IPS-18c (cell line): ENCODE results near the gene ENAM.
"Not testable (repeated sequence)": the region's sequence is repeated elsewhere in the genome, so short reads cannot be mapped to it uniquely, and the experiment has no call there.

ENCODE experiments used
- H3K4me3 ChIP-seq: 2 replicates; pipeline ENCODE4 v1.7.0; 2013; ENCODE audit warnings: low read depth, mild to moderate bottlenecking, low read length, moderate library complexity; ENCODE audit not compliant: insufficient read depth
- H3K9me3 ChIP-seq: one replicate; pipeline ENCODE4 v1.6.1; 2013; ENCODE audit warnings: mild to moderate bottlenecking, low read length, moderate library complexity; ENCODE audit not compliant: control insufficient read depth, insufficient read depth

Gene ENAM

DNA sequence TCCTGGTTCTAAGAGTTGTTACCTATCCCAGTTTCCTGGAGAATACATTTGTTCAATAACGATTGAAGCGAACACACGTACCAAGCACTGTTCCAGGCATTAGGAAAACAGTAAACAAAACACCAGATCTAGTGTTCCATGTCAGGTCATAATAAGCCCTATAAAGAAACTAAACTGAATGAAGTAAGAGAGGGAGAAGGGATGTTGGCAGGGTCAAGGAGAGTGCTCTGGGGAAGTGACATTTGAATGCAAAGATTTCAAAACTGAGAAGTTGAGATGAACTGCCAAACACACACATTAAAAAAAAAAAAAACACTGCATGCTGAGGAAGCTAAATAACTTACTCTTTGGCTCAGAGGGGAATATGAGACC lies 14.4 kb upstream of the ENAM start:
- no peaks in the 10 kb centered on the region for H3K9me3 ChIP-seq
- no peak overlapping the region for H3K4me3 ChIP-seq

DNA sequence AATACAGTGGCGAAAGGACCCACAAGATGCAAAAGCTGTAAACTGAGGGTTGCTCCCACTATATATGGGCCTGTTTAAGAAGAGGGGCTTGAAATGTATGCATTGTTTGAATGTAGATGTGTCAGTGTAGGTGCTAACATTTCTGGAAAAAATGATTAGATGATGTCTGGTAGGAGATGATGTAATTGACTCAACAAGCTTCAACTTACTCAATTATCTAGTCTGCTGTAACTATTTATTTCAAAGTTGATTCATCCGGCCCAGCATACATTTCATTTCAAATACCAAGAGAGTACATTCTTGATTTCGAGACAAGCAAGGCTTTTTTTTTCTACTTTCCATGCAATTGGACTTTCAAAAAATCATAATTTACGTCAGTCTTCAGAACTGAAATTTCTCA lies 9.3 kb upstream of the ENAM start:
- Histone ChIP-seq H3K4me3 (no peak overlapping the region), H3K9me3 (no peaks in the 10 kb centered on the region)

- Histone ChIP-seq H3K9me3 (no peaks in the 10 kb centered on the region), H3K4me3 (no peak overlapping the region)
Observed at GRCh38 chr4:70619778-70620177, 8.8 kb upstream of the ENAM start.

DNA sequence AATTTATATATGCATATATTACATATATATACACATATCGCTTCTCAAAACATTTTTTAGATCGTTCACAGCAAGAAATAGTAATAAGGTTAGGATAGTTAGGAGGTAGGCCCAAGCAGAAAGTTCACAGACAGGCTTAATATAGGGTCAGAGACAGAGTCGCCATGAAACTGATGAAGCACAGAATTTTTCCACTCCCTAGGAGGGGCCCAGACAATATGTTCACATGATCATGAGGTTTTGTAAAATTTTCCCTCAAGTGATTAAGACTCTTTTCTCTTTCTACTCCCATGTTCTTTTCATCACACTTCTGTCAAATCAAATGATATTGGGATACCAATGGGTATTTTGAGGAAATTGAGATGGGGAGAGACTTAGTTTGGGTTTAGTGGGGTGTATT lies 5.2 kb upstream of the ENAM start:
- Histone ChIP-seq H3K4me3 (no peak overlapping the region), H3K9me3 (no peaks in the 10 kb centered on the region)

- H3K9me3 ChIP-seq: no peaks in the 10 kb centered on the region
- no peak overlapping the region for H3K4me3 ChIP-seq
Observed at GRCh38 chr4:70624226-70624793, 4.2 kb upstream of the ENAM start.

GRCh38 chr4:70627620-70628019 lies 924 bp upstream of the ENAM start:
- H3K4me3 ChIP-seq: no peak overlapping the region
- H3K9me3 ChIP-seq: no peaks in the 10 kb centered on the region

DNA sequence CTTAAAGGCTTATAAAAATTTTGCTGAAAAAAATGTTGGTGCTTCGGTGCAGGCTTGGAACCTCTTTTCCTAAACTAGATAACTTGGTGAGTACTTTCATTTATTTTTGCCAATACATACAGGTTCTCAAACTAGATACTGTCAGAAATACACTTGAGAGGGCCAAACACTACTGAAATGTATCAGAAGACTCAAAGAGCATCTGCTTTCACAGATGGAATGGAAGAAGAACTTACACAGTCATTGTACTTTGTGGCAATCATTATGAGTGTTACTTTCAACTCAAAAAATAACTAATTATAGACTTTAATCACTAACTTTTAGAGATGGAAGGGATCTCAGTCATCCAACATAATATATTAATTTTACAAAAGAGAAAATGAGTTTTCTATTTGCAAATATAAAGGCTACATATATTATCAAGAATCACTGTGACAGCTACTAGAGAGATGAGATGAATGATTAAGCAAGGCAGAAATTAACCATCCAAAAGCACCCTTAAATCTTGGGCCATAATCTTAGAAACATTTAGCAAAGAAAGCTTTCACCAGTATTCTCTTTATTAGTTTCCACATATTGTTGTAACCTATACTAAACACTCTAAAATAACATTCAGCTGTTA lies 1.0 kb downstream of the ENAM start:
- Histone ChIP-seq H3K4me3 (no peak overlapping the region), H3K9me3 (no peaks in the 10 kb centered on the region)

- no peaks in the 10 kb centered on the region for H3K9me3 ChIP-seq
- H3K4me3 ChIP-seq: no peak overlapping the region
Observed at GRCh38 chr4:70630162-70630561, 1.6 kb downstream of the ENAM start.

DNA sequence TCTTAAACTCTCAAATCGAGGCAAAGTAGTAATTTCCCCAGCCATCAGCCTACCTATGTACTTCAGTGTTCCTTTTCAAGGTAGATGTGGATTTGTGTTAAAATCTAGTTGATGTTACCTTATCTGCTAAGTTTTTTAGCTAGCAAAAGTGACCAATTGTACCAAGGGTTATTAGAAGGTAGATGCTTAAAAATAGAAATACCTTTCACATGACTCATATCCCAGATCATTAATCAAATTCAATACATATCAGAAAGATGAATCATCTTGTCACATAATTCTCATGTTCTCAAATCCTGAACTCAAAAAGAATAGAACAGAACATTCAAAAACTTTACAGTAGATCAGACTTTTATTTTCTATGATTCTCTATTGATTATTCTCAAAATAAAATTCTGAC lies 3.5 kb downstream of the ENAM start:
- H3K9me3 ChIP-seq: no peaks in the 10 kb centered on the region
- H3K4me3 ChIP-seq: no peak overlapping the region

DNA sequence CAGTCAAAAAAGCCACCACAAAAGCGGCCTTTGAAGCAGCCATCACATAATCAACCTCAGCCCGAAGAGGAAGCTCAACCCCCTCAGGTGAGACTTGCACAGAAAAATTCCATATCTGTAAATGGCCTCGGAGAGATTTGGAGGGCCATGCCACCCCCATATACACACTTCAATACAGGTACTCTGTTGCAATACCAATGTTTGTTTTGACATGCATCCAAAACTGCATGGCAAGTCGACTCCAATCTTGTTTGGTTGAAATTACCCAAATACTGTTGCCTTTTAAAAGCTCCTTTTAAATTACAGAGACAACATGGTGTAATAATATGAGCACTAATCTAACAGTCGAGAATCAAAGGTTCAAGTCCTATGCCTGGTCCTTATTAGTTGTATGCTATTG lies 5.9 kb downstream of the ENAM start:
- no peaks in the 10 kb centered on the region for H3K9me3 ChIP-seq
- no peak overlapping the region for H3K4me3 ChIP-seq

DNA sequence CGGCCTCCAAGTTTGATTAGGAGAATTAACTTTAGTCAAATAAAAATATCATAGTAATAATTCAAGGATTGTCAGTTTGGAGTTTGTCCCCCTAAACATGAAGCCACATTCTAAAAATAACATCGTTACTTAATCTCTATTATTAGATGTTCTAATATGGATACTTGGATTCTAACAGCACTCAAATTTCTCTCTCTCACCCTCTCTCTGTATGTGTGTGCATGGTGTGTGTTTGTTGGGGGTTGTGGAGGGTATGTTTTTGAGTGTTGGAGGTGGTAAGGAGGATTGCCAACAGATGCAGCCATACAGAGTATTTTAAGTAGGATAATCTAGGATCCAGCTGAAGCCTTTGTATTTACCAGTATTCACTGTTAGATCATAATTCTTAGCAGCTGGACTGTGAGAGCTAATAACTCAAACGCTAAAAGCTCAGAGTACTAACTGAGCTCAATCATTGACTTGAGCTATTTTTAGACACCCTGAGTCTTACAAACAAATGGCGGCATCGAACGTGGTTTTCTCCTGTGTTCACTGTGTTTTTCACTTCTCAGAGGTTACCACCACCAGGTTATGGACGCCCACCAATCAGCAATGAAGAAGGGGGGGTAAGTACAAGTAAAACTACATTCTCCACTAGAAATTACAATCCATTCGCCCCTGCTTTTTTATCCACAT lies 8.8 kb downstream of the ENAM start:
- no peak overlapping the region for H3K4me3 ChIP-seq
- no peaks in the 10 kb centered on the region for H3K9me3 ChIP-seq

- no peak overlapping the region for H3K4me3 ChIP-seq
Observed at GRCh38 chr4:70640192-70640591, 11.6 kb downstream of the ENAM start.

GRCh38 chr4:70650741-70651140 lies 22.2 kb downstream of the ENAM start:
- not testable (repeated sequence) for H3K9me3 ChIP-seq, H3K4me3 ChIP-seq

More at GRCh38 chr4:70640192-70640591, 11.6 kb downstream of the ENAM start:
- H3K9me3 ChIP-seq: no peaks in the 10 kb centered on the region

DNA sequence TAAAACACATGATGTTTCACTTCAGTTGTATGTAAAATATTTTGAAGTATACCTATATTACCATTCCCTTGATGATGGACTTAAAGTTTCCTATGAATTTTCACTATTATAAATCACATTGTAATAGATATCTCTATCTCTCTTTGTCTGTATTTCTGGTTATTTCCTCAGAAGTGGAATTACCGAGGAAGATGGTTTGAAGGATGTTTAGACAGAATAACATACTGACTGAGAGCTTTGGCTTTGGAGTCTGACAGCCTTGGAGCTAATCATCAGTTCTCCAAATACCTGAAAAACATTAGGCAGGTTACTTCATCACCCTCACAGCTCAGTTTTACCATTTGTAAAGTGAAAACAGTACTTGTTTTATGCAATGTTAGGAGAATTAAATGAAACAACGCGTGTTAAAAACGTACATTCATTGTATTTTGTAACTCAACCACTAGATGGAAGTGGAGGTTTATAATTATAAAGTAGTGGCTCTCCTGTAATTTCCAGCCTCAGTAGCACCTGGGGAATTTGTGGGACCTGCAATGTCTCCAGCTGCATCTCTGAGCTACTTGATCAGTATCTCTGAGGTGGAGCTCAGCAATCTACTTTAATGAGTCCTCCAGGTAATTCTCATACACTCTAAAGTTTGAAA lies 23.4 kb downstream of the ENAM start:
- Histone ChIP-seq H3K4me3 (no peak overlapping the region), H3K9me3 (no peaks in the 10 kb centered on the region)

DNA sequence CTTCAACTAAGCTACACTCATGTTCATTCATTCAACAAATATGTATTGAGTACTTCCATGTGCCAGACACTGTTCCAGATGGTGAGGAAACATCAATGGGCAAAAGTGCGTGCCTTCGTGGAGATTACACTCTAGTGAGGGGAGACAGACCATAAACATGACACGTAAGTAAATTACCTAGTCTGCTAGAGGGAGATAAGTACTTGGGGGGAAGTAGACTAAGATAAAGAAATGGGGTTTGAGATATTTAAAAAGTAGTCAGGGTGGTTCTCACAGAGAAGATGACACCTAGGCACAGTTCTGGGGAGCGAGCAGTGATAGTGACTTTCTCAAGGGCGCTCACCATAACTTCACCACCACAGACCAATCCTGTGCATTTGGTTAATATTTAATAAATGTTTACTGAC lies 26.1 kb downstream of the ENAM start:
- H3K4me3 ChIP-seq: no peak overlapping the region
- no peaks in the 10 kb centered on the region for H3K9me3 ChIP-seq

DNA sequence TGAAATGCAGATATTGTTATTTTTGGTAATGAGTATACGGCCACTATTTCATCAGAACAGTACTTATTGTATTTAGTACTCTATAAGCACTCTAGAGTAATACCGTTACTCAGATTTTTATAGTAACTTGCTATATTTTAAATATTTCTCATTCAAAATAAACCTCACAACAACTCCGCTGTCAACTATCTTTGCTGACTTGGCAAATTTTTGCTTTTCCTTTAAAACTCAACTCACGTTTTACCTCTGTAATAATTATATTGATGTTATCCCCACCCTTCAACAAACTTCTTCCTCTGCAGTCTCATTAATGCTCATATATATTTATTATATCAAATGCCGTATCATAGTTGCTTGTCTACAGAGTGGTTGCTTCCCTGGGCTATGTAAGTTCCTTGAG lies 28.8 kb downstream of the ENAM start:
- Histone ChIP-seq H3K4me3 (no peak overlapping the region), H3K9me3 (no peaks in the 10 kb centered on the region)

DNA sequence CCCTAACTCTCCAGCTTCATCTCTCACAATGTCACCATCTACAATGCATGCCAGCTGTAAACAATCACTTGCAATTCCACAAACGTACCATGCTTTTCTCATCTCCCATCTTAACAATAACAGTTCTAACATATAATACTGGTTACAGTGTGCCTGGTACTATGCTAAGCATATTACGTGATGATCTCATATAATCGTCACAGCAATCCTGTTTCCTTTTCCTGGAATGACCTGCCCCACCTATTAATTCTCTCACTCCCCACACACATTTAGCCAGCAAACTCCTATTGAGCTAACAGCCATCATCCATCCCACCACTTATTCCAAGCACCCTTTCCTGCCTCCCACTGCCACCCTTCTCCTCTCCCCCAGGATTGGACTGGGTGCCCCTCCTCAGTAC lies 29.9 kb downstream of the ENAM start:
- Histone ChIP-seq H3K4me3 (no peak overlapping the region), H3K9me3 (no peaks in the 10 kb centered on the region)

DNA sequence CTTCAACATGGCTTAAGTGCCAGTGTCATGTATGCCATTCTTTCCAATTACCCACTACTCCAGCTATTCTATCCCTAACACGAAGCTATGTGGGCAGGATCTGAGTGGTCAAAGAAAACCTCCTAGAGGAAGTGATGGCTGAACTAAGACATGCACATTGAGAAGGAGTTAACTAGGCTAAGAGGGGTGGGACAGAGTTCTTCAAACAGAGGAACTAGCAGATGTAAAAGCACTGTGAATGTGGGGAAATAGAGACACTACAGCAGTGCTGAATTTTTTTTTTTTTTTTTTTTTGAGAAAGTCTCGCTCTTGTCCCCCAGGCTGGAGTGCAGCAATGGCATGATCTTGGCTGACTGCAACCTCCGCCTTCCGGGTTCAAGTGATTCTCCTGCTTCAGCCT lies 31.6 kb downstream of the ENAM start:
- no peaks in the 10 kb centered on the region for H3K9me3 ChIP-seq
- no peak overlapping the region for H3K4me3 ChIP-seq
